ENCODE data around the gene DNAJB11.

DNAJB11 gene

DNA sequence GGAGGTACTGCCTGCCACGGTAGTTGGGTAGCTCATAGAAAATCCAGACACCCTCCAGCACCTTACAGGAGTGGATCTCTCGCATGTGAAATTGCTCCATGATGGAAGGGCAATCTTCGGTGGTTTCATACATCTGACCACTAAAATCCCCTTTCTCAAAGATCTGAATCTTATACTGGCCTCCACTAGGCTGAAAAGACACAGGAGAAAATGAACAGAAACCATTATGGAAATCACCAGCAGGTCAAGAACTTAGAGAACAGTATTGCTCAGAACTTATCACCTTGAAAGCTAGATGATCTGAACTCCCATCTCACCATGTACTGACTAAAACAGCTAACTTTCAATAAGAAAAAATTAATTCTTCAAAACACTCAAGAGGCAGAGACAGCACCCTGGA is 31.7 kb upstream of the DNAJB11 start:
- TF ChIP-seq CTCF (IDR thresholded peaks at IDR 0.05; ENCODE audit: low read depth, low read length, missing control alignments) = no peak
- H3K4me3 ChIP-seq (ENCODE audit: low read depth, low read length) = no peak overlapping the region
- no peak for DNase-seq (ENCODE audit: low read depth)

- DNase-seq (ENCODE audit: low read depth) = peak; percentile 59
- no peak overlapping the region for H3K4me3 ChIP-seq (ENCODE audit: low read depth, low read length)
- peak; percentile 40 for TF ChIP-seq CTCF (IDR thresholded peaks at IDR 0.05; ENCODE audit: low read depth, low read length, missing control alignments)
These were observed 30.2 kb upstream of the DNAJB11 start for GRCh38 chr3:186540221-186540834.

DNA sequence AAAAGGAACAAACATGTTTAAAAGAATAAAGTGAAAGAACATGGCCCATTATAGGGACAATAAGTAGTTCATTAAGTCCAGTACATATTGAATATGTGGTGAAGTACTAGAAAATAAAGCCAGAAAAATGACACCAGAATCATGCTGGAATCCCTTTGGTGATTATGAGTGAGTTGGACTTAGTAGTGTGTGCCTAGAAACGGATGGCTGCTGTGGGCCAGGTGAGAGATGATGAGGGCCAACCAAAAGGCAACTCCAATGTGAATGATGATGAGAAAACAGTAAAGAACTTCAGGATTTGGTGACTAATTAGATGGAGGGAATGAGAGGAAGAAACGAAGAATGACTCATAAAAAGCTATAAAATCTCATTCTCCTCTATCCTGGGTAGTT is 29.7 kb upstream of the DNAJB11 start:
- TF ChIP-seq CTCF (IDR thresholded peaks at IDR 0.05; ENCODE audit: low read depth, low read length, missing control alignments) = no peak
- no peak overlapping the region for H3K4me3 ChIP-seq (ENCODE audit: low read depth, low read length)
- DNase-seq (ENCODE audit: low read depth) = no peak

GRCh38 chr3:186544281-186544680 is 26.2 kb upstream of the DNAJB11 start, which contains the start of gene CRYGS:
CRYGS (minus strand) TSS chr3:186544380; CDS start chr3:186544326, 54 bp downstream.
- no peak within 1 kb of the TSS for H3K4me3 ChIP-seq (ENCODE audit: low read depth, low read length)
- no peak for DNase-seq (ENCODE audit: low read depth)
- TF ChIP-seq CTCF (IDR thresholded peaks at IDR 0.05; ENCODE audit: low read depth, low read length, missing control alignments) = no peak

DNA sequence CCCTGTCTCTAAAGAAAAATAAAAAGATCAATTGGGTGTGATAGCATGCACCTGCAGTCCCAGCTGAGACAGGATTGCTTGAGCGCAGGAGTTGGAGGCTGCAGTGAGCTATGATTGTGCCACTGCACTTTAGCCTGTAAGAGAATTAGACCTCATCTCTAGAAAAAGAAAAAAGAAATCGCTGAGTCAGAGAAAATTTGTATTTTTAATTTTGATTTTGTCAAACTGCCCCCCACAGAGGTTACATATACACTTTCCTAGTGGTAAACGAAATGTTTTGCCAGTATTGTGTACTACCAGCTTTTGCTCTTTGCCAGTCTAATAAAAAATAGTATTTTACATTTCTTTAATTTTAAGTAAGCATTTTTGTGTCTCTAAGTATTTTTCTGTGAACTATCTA is 21.0 kb upstream of the DNAJB11 start:
- no peak overlapping the region for H3K4me3 ChIP-seq (ENCODE audit: low read depth, low read length)
- TF ChIP-seq CTCF (IDR thresholded peaks at IDR 0.05; ENCODE audit: low read depth, low read length, missing control alignments) = no peak
- DNase-seq (ENCODE audit: low read depth) = no peak

DNA sequence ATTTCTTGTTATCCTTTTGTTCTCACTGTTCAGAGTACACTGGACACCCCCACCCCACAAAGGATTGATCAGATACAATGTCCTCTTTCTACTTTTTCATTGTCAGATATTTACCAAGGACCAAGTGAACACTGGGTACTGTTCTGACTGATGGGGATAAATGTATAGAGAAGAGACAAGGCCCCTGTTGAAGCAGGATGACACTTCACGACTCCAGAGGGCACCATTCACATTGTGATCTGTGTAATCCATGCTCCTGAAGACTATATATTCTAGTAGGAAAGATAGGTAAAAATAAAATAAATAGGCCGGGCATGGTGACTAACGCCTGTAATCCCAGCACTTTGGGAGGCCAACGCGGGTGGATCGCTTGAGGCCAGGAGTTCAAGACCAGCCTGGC is 19.1 kb upstream of the DNAJB11 start:
- H3K4me3 ChIP-seq (ENCODE audit: low read depth, low read length) = no peak overlapping the region
- no peak for DNase-seq (ENCODE audit: low read depth)
- no peak for TF ChIP-seq CTCF (IDR thresholded peaks at IDR 0.05; ENCODE audit: low read depth, low read length, missing control alignments)

GRCh38 chr3:186552408-186553031 is 18.0 kb upstream of the DNAJB11 start:
- TF ChIP-seq CTCF (IDR thresholded peaks at IDR 0.05; ENCODE audit: low read depth, low read length, missing control alignments) = no peak
- H3K4me3 ChIP-seq (ENCODE audit: low read depth, low read length) = no peak overlapping the region
- no peak for DNase-seq (ENCODE audit: low read depth)
